ENCODE results near the gene CSF1. TPM values are rescaled to one million over a fixed set of nuclear protein-coding genes. Genes with fewer than 3 reads are reported as not detected.
"Not testable (repeated sequence)": the region's sequence is repeated elsewhere in the genome, so short reads cannot be mapped to it uniquely, and the experiment has no call there.

CSF1 gene
- total and polyA plus RNA-seq, 2 experiments from 2014 or later = 9.1 to 19.1 TPM

GRCh38 chr1:109917051-109917767 lies 6.6 kb downstream of the CSF1 start:
- 94% methylated on average over 9 of the region's 9 CpGs for WGBS (ENCODE audit: low lambda C conversion rate, missing lambda C conversion rate)
- Histone ChIP-seq H3K27me3 (no peaks in the 10 kb centered on the region), H3K9me2 (replicated peaks; ENCODE audit: insufficient read depth) (no peaks in the 10 kb centered on the region), H3K4me3 (no peak overlapping the region), H3K9me3 (ENCODE audit: low read depth) (no peaks in the 10 kb centered on the region), H3K4me2 (no peak overlapping the region), H3K4me1 (ENCODE audit: insufficient read depth) (peaks cover 9% of the 10 kb centered on the region), H3K36me3 (replicated peaks; ENCODE audit: insufficient read depth, low read depth) (no peaks in the 10 kb centered on the region), H3K27ac (no peak overlapping the region), H2AFZ (no peak overlapping the region), H4K20me1 (ENCODE audit: insufficient read depth, poor library complexity, severe bottlenecking) (no peaks in the 10 kb centered on the region), H3K79me2 (peaks cover 14% of the 10 kb centered on the region)
- TF ChIP-seq EZH2phosphoT487 (IDR thresholded peaks at IDR 0.05; ENCODE audit: low read depth, severe bottlenecking, unreplicated experiment) (no peak), EZH2 (IDR thresholded peaks at IDR 0.05; ENCODE audit: borderline replicate concordance) (no peak)
- TF ChIP-seq, protein P1, sequence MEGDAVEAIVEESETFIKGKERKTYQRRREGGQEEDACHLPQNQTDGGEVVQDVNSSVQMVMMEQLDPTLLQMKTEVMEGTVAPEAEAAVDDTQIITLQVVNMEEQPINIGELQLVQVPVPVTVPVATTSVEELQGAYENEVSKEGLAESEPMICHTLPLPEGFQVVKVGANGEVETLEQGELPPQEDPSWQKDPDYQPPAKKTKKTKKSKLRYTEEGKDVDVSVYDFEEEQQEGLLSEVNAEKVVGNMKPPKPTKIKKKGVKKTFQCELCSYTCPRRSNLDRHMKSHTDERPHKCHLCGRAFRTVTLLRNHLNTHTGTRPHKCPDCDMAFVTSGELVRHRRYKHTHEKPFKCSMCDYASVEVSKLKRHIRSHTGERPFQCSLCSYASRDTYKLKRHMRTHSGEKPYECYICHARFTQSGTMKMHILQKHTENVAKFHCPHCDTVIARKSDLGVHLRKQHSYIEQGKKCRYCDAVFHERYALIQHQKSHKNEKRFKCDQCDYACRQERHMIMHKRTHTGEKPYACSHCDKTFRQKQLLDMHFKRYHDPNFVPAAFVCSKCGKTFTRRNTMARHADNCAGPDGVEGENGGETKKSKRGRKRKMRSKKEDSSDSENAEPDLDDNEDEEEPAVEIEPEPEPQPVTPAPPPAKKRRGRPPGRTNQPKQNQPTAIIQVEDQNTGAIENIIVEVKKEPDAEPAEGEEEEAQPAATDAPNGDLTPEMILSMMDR (IDR thresholded peaks at IDR 0.05; ENCODE audit: poor library complexity) = no peak
- no peak for DNase-seq (ENCODE audit: low spot score)

DNA sequence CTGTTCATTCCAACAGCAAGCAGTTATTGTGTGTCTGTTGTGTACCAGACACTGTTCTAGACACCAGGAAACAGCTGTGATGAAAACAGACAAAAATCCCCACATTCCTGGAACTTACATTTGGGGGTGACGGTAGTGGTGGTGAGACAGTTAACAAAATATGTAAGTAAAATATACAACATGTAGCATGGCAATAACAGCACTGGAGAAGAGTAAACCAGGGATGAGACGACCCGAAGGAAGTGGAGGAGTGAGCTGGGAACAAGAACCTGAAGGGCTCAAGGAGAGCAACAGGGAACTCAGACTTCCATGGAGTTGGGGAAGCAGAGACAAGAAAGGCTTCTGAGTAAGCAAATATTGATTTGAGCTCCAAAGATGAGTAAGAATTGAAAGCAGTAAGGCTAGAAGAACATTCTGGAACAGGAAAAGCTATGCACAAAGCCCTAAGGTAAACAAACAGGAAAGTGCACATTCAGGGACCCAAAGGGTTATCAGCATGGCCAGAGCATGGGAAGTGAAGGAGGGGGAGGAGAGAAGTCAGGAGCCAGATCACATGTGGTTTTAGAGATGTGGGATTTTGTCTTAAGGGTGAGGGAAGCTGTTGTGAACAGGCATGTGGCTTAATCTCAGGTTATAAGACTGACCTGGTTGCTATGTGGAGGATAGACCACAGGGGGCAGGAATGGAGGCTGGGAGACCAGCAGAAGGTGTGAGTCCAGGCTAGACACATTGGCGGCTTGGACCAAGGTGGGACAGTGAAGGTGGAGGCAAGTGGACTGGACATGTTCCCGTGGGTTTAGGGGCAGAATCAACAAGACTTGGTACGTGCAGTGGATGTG lies 7.3 kb downstream of the CSF1 start:
- H3K9me2 ChIP-seq (replicated peaks; ENCODE audit: insufficient read depth) = no peaks in the 10 kb centered on the region
- no peak overlapping the region for H3K27ac ChIP-seq
- H3K36me3 ChIP-seq (replicated peaks; ENCODE audit: insufficient read depth, low read depth) = no peaks in the 10 kb centered on the region

GRCh38 chr1:109918671-109919070 lies 8.0 kb downstream of the CSF1 start:
- no peaks in the 10 kb centered on the region for H3K36me3 ChIP-seq (replicated peaks; ENCODE audit: insufficient read depth, low read depth)
- H2AFZ ChIP-seq = no peak overlapping the region
- H3K27ac ChIP-seq = no peak overlapping the region
- peaks cover 6% of the 10 kb centered on the region for H3K79me2 ChIP-seq
- H3K9me2 ChIP-seq (replicated peaks; ENCODE audit: insufficient read depth) = no peaks in the 10 kb centered on the region
- no peaks in the 10 kb centered on the region for H3K4me1 ChIP-seq (ENCODE audit: insufficient read depth)
- DNase-seq (ENCODE audit: low spot score) = no peak
- TF ChIP-seq EZH2phosphoT487 (IDR thresholded peaks at IDR 0.05; ENCODE audit: low read depth, severe bottlenecking, unreplicated experiment) (no peak), EZH2 (IDR thresholded peaks at IDR 0.05; ENCODE audit: borderline replicate concordance) (no peak)
- no peak overlapping the region for H3K4me3 ChIP-seq
- no peaks in the 10 kb centered on the region for H4K20me1 ChIP-seq (ENCODE audit: insufficient read depth, poor library complexity, severe bottlenecking)
- no peaks in the 10 kb centered on the region for H3K27me3 ChIP-seq
- no peak overlapping the region for H3K4me2 ChIP-seq
- H3K9me3 ChIP-seq (ENCODE audit: low read depth) = no peaks in the 10 kb centered on the region
- WGBS (ENCODE audit: low lambda C conversion rate, missing lambda C conversion rate) = 93% methylated on average over 7 of the region's 7 CpGs

More for the DNA sequence above, 7.3 kb downstream of the CSF1 start:
- Histone ChIP-seq H4K20me1 (ENCODE audit: insufficient read depth, poor library complexity, severe bottlenecking) (no peaks in the 10 kb centered on the region), H3K4me1 (ENCODE audit: insufficient read depth) (peaks cover 3% of the 10 kb centered on the region), H3K9me3 (ENCODE audit: low read depth) (no peaks in the 10 kb centered on the region), H3K4me2 (no peak overlapping the region), H3K27me3 (no peaks in the 10 kb centered on the region), H2AFZ (no peak overlapping the region), H3K4me3 (no peak overlapping the region), H3K79me2 (peaks cover 7% of the 10 kb centered on the region)
- no peak for DNase-seq (ENCODE audit: low spot score)
- WGBS (ENCODE audit: low lambda C conversion rate, missing lambda C conversion rate) = 66% methylated on average over 6 of the region's 6 CpGs
- TF ChIP-seq EZH2 (IDR thresholded peaks at IDR 0.05; ENCODE audit: borderline replicate concordance) (no peak), EZH2phosphoT487 (IDR thresholded peaks at IDR 0.05; ENCODE audit: low read depth, severe bottlenecking, unreplicated experiment) (no peak)
- TF ChIP-seq, protein P1 (IDR thresholded peaks at IDR 0.05; ENCODE audit: poor library complexity) = no peak

DNA sequence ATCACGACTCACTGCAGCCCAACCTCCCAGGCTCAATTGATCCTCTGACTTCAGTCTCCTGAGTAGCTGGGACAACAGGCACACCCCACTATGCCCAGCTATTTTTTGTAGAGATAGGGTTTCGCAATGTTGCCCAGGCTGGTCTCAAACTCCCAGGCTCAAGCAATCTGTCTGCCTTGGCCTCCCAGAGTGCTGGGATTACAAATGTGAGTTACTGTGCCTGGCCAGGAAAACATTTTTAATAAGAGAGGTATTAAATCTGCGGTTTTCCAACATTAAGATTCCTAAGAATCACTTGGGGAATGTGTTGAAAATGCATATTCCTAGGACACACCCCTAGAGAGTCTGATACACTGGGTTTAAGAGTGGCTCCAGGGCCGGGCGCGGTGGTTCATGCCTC lies 8.7 kb downstream of the CSF1 start:
- no peaks in the 10 kb centered on the region for H3K27me3 ChIP-seq
- H3K4me1 ChIP-seq (ENCODE audit: insufficient read depth) = no peaks in the 10 kb centered on the region
- TF ChIP-seq EZH2 (IDR thresholded peaks at IDR 0.05; ENCODE audit: borderline replicate concordance) (no peak), EZH2phosphoT487 (IDR thresholded peaks at IDR 0.05; ENCODE audit: low read depth, severe bottlenecking, unreplicated experiment) (no peak)
- TF ChIP-seq, protein P1 (IDR thresholded peaks at IDR 0.05; ENCODE audit: poor library complexity) = no peak
- H4K20me1 ChIP-seq (ENCODE audit: insufficient read depth, poor library complexity, severe bottlenecking) = no peaks in the 10 kb centered on the region
- WGBS (ENCODE audit: low lambda C conversion rate, missing lambda C conversion rate) = 90% methylated on average over 6 of the region's 6 CpGs
- H3K9me3 ChIP-seq (ENCODE audit: low read depth) = no peaks in the 10 kb centered on the region
- H3K4me2 ChIP-seq = no peak overlapping the region
- no peak overlapping the region for H3K4me3 ChIP-seq
- H3K27ac ChIP-seq = no peak overlapping the region
- DNase-seq (ENCODE audit: low spot score) = no peak
- H2AFZ ChIP-seq = no peak overlapping the region
- no peaks in the 10 kb centered on the region for H3K9me2 ChIP-seq (replicated peaks; ENCODE audit: insufficient read depth)
- H3K36me3 ChIP-seq (replicated peaks; ENCODE audit: insufficient read depth, low read depth) = no peaks in the 10 kb centered on the region
- no peaks in the 10 kb centered on the region for H3K79me2 ChIP-seq

- not testable (repeated sequence) for H3K27ac ChIP-seq; H3K27me3 ChIP-seq; H3K4me2 ChIP-seq; H3K9me2 ChIP-seq (replicated peaks; ENCODE audit: insufficient read depth); DNase-seq (ENCODE audit: low spot score); H3K4me3 ChIP-seq; H2AFZ ChIP-seq; H3K79me2 ChIP-seq; H3K9me3 ChIP-seq (ENCODE audit: low read depth); H3K4me1 ChIP-seq (ENCODE audit: insufficient read depth); H4K20me1 ChIP-seq (ENCODE audit: insufficient read depth, poor library complexity, severe bottlenecking); H3K36me3 ChIP-seq (replicated peaks; ENCODE audit: insufficient read depth, low read depth)
- 98% methylated on average over 10 of the region's 10 CpGs for WGBS (ENCODE audit: low lambda C conversion rate, missing lambda C conversion rate)
Observed at GRCh38 chr1:109920391-109920790, 9.7 kb downstream of the CSF1 start.
